BJ (cell line): ENCODE data around the gene MALRD1. TPM values are rescaled to one million over a fixed set of nuclear protein-coding genes. Genes with fewer than 3 reads are reported as not detected.

Experiments used
- CTCF ChIA-PET: fragments of 350-600 bp; formaldehyde crosslinking; extraction: SDS; loops from one replicate; lab custom pipeline; 2021; ENCODE audit warnings: antibody characterized with exemption, inconsistent platforms; lab: Yijun Ruan, JAX
- POLR2A ChIA-PET: fragments of 300-600 bp; sonication (Branson Sonifier 250); formaldehyde crosslinking; extraction: SDS; loops from one replicate; lab custom pipeline; 2021; ENCODE audit warnings: antibody characterized with exemption; lab: Charles Lee
- DNase-seq: peaks from one replicate; pipeline ENCODE4 v3.0.0-alpha.2; 2011; ENCODE audit warnings: low read depth
- H3K27me3 ChIP-seq: 2 replicates; pipeline ENCODE4 v1.6.0; 2011; ENCODE audit warnings: low read length; ENCODE audit not compliant: control insufficient read depth, insufficient read depth
- H3K36me3 ChIP-seq: 2 replicates; pipeline ENCODE4 v1.5.1; 2011; ENCODE audit warnings: low read length; ENCODE audit not compliant: control insufficient read depth, insufficient read depth
- H3K4me3 ChIP-seq: 2 replicates; pipeline ENCODE4 v1.5.1; 2011; ENCODE audit warnings: low read depth, mild to moderate bottlenecking, control low read depth, low read length
- polyA plus RNA-seq: library from polyadenylated mRNA; depleted of rRNA; stranded (reverse); fragments of >200 nt; gene quantifications from 2 replicates; pipeline ENCODE4 v1.2.3, GENCODE V29; 2011
- TF ChIP-seq, protein P1 (sequence below): IDR thresholded peaks from 2 replicates; pipeline ENCODE4 v1.5.1; 2011; ENCODE audit warnings: low read depth, mild to moderate bottlenecking, control low read depth, inconsistent platforms, low read length, moderate library complexity; ENCODE audit not compliant: insufficient read depth

The MALRD1 gene
- polyA plus RNA-seq, 1 experiment, result not detected

DNA sequence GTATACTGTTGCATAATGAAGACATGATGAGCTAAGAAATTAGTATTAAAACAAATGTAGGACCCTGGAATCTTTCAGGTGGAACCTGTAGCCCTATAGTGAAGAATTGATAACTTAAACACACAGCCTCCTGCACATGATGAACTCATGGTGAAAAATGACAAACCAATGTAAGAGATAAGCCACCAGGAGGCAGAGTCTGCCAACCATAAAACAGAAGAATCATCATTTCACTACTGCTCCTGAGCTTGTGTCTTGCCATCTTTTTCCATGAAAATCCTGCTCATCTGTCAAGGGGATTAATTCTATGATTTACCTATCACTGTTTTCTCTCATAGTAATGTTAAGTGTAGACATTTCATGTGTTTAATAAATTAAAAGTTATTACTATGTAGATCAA is 363.9 kb downstream of the MALRD1 start:
- Histone ChIP-seq H3K4me3 (no peak overlapping the region), H3K27me3 (no peaks in the 10 kb centered on the region), H3K36me3 (no peaks in the 10 kb centered on the region)
- ChIA-PET CTCF (no interaction called here), POLR2A (no interaction called here)
- no peak for DNase-seq
- TF ChIP-seq, protein P1, sequence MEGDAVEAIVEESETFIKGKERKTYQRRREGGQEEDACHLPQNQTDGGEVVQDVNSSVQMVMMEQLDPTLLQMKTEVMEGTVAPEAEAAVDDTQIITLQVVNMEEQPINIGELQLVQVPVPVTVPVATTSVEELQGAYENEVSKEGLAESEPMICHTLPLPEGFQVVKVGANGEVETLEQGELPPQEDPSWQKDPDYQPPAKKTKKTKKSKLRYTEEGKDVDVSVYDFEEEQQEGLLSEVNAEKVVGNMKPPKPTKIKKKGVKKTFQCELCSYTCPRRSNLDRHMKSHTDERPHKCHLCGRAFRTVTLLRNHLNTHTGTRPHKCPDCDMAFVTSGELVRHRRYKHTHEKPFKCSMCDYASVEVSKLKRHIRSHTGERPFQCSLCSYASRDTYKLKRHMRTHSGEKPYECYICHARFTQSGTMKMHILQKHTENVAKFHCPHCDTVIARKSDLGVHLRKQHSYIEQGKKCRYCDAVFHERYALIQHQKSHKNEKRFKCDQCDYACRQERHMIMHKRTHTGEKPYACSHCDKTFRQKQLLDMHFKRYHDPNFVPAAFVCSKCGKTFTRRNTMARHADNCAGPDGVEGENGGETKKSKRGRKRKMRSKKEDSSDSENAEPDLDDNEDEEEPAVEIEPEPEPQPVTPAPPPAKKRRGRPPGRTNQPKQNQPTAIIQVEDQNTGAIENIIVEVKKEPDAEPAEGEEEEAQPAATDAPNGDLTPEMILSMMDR, result peak; percentile 15; the same call in 1 of the 2 replicates

DNA sequence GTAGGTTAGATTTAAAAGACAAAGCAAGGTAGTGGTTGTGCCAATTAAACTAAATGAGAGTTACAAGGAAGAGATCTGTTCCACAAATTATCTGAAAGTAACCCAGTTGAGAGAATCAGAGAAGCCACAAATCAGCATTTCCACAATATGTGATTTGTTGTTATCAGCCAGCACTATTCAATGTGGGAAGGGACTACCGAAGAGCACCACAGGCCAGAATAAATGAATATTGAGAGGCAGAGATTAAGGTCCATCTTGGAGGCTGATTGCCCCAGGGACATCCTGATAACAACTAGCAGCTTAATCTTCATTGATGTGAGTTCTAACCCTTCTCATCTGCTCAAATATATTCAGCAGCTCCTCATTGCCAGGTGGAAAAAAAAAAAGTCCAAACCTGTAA is 367.6 kb downstream of the MALRD1 start:
- CTCF ChIA-PET, result no interaction called here
- Histone ChIP-seq H3K27me3 (no peaks in the 10 kb centered on the region), H3K4me3 (no peak overlapping the region), H3K36me3 (no peaks in the 10 kb centered on the region)
- TF ChIP-seq, protein P1, result no peak
- POLR2A ChIA-PET, result no interaction called here
- no peak for DNase-seq

DNA sequence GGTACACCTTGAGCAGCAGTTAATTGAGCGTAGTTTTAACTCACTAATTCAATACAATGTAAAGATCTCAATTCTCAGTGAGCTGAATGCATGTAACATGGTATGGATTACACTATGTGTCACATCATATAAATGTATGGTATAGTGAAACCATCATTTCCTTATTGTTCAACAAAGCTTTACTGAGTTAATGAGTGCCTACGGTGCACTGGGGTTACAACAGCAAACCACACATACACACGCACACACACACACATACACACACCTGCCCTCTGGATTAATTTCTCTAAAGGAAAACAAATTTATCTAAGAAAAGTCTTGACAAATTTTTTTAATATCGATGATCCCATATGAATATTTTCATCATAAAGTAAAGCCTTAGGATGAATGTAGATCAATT is 369.1 kb downstream of the MALRD1 start:
- TF ChIP-seq, protein P1, result no peak
- POLR2A ChIA-PET, result no interaction called here
- CTCF ChIA-PET, result no interaction called here
- Histone ChIP-seq H3K4me3 (no peak overlapping the region), H3K36me3 (no peaks in the 10 kb centered on the region), H3K27me3 (no peaks in the 10 kb centered on the region)
- no peak for DNase-seq

DNA sequence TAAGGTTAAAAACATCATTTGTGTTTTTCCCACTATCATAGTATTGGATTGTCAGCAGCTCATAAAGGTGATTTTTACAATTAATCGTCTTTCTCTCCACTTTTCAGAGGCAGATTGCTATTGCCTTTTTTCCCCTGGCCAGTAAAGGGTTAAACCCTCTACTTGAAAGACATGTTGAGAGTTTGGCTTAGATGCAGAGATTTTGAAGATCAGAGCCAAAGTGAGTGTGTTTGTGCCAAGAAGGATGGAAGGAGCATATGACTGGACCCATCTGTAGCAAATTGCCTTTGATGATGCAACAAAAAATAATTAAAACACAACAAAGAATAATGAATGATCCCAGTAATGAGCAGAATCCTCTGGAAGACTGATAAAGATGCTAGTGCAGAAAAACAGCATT is 373.1 kb downstream of the MALRD1 start:
- ChIA-PET POLR2A (no interaction called here), CTCF (no interaction called here)
- TF ChIP-seq, protein P1, result no peak
- DNase-seq, result no peak
- Histone ChIP-seq H3K4me3 (no peak overlapping the region), H3K36me3 (no peaks in the 10 kb centered on the region), H3K27me3 (no peaks in the 10 kb centered on the region)

DNA sequence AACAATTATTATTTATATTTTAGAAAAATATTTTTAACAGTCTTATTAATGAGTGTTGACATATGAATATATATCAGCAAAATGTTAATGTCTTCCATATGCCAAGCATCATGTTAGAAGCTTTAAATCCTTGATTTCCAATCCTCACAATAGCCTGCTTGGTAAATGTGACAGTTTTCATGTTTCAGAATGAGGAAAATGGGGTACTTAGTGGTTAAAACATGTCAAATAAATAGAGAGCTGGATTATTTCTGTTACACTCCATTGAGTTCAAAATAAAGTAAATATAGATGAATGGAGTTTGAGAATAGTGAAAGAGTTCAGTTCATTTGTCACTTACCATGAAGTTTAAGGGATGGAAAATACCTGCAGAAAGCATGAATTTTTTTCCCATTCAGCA is 377.4 kb downstream of the MALRD1 start:
- TF ChIP-seq, protein P1, result no peak
- ChIA-PET CTCF (no interaction called here), POLR2A (no interaction called here)
- no peaks in the 10 kb centered on the region for H3K36me3 ChIP-seq
- no peak for DNase-seq
- H3K4me3 ChIP-seq, result no peak overlapping the region
- H3K27me3 ChIP-seq, result no peaks in the 10 kb centered on the region
